CD4-positive, alpha-beta T cell (primary cell): ENCODE measurements around the gene VPS9D1. TPM values are rescaled to one million over a fixed set of nuclear protein-coding genes. Genes with fewer than 3 reads are reported as not detected.
A peak's percentile ranks its signal among the peaks of the same experiment; 100 is the strongest.

Source experiments
- ATAC-seq: fragments of 200-7000 bp; cut with Tn5 transposase; one replicate; pipeline ENCODE4 v1.10.0; 2022; ENCODE audit warnings: mild to moderate bottlenecking; ENCODE audit not compliant: poor library complexity
- CTCF ChIA-PET: fragments of 350-600 bp; sonication (Branson Sonifier 250); formaldehyde crosslinking; loops from one replicate; lab custom pipeline; 2021; ENCODE audit warnings: antibody characterized with exemption, inconsistent platforms; lab: Charles Lee
- POLR2A ChIA-PET: fragments of 350-600 bp; sonication (Branson Sonifier 250); formaldehyde crosslinking; loops from one replicate; lab custom pipeline; 2021; ENCODE audit warnings: antibody characterized with exemption, inconsistent platforms; lab: Charles Lee
- DNase-seq, 14 experiments: peaks; one replicate each; pipeline ENCODE4 v3.0.0-alpha.2; 2013 to 2020; ENCODE audit warnings: mixed read lengths in 2 of 14
- H3K27ac ChIP-seq, 2 donors: one replicate each; pipeline versions ENCODE4 v1.5.1 to v1.7.0; 2013; ENCODE audit warnings: low read length in 2 of 2, low read depth in 1 of 2, mild to moderate bottlenecking in 1 of 2
- H3K27me3 ChIP-seq, 2 experiments: 1 replicate in 1 of 2; 2 replicates in 1 of 2; pipeline versions ENCODE4 v1.6.1 to v1.7.0; 2013; ENCODE audit warnings: low read length in 2 of 2, control low read depth in 1 of 2, mild to moderate bottlenecking in 1 of 2, moderate library complexity in 1 of 2; ENCODE audit not compliant: insufficient read depth in 2 of 2, control insufficient read depth in 1 of 2
- H3K36me3 ChIP-seq: one replicate; pipeline ENCODE4 v1.6.1; 2013; ENCODE audit warnings: low read length, control low read depth; ENCODE audit not compliant: insufficient read depth
- H3K4me1 ChIP-seq: one replicate; pipeline ENCODE4 v1.6.1; 2013; ENCODE audit warnings: low read length, control low read depth; ENCODE audit not compliant: insufficient read depth
- H3K4me3 ChIP-seq: one replicate; pipeline ENCODE4 v1.5.1; 2013; ENCODE audit warnings: mild to moderate bottlenecking, low read length, moderate library complexity
- H3K9me3 ChIP-seq, 2 experiments: 1 replicate in 1 of 2; 2 replicates in 1 of 2; pipeline versions ENCODE4 v1.6.1 to v1.7.0; 2013; ENCODE audit warnings: low read length in 2 of 2, mild to moderate bottlenecking in 2 of 2, control low read depth in 1 of 2, moderate library complexity in 1 of 2; ENCODE audit not compliant: control insufficient read depth in 1 of 2, insufficient read depth in 1 of 2
- H3K27ac Mint-ChIP-seq: one replicate; pipeline ENCODE4 v1.8.0; 2020; ENCODE audit warnings: mixed read lengths
- H3K27me3 Mint-ChIP-seq: one replicate; pipeline ENCODE4 v1.8.0; 2021; ENCODE audit warnings: mixed read lengths
- H3K36me3 Mint-ChIP-seq: one replicate; pipeline ENCODE4 v1.8.0; 2021; ENCODE audit warnings: low read depth, mixed read lengths
- H3K4me1 Mint-ChIP-seq: one replicate; pipeline ENCODE4 v1.8.0; 2021; ENCODE audit warnings: low read depth, mixed read lengths
- H3K4me3 Mint-ChIP-seq: one replicate; pipeline ENCODE4 v1.8.0; 2020; ENCODE audit warnings: mild to moderate bottlenecking, mixed read lengths
- H3K9me3 Mint-ChIP-seq: one replicate; pipeline ENCODE4 v1.8.0; 2020; ENCODE audit warnings: mixed read lengths
- intact Hi-C, 2 experiments: fragments of 100-400 bp; cut with DNase I in 1 of 2; cut with micrococcal nuclease in 1 of 2; formaldehyde crosslinking; loops; one replicate each; pipeline versions ENCODE4 v1.15.1 to v1.9.0; 2023 to 2025; cut with DNase I, micrococcal nuclease
- total RNA-seq, 174 experiments: library from RNA in 2 of 174; stranded (reverse) in 2 of 174; gene quantifications; one replicate each; pipeline ENCODE4 v1.2.3 and lab custom pipeline; 2021 to 2026
- TF ChIP-seq, protein P1 (sequence below): fragments of 200-600 bp; IDR thresholded peaks from one replicate; pipeline ENCODE4 v1.8.0; 2022; ENCODE audit warnings: antibody characterized with exemption, mild to moderate bottlenecking

VPS9D1 gene
- total RNA-seq, 2 experiments from 2014 or later, result 18.5 to 21.8 TPM

DNA sequence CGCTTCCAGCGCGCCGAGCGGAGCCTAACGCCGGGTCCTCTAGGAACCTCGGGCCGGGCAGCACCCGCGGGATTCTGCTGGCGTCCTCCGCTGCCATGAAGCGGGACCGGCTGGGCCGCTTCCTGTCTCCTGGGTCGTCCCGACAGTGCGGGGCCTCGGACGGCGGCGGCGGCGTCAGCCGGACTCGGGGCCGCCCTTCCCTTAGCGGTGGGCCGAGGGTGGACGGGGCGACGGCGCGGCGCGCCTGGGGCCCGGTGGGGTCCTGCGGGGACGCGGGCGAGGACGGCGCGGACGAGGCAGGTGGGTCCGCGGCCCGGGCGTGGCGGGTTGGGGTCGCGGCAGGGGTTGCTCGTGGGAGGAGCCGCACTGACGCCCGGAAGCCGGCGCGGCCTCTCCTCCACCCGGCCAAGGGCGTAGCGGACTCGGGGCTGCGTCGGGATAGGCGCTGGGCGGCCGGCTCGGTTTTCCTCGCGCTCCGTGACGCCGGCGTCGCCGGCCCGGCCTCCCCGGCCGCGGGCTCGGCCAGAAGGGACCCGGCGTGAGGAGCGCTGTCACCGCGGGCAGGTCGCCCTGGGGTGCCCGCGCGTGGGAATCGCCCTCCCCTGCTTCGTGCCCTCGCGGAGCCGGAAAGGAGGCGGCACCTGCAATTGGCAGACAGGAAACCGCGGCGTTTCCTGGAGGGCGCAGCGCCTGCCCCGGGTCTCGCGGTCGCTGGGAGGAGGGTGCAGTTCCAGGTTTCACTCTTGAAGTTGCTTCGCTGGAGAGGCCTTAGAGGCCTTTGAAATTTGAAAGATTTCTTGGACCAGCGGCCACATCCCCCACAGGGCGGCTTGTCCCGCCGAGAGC lies 1.1 kb upstream of the VPS9D1 start:
- Mint-ChIP-seq H3K4me1 (peaks cover 32% of the 10 kb centered on the region), H3K9me3 (no peaks in the 10 kb centered on the region), H3K36me3 (peaks cover 34% of the 10 kb centered on the region), H3K27ac (peak overlapping the region; percentile 98), H3K27me3 (no peaks in the 10 kb centered on the region), H3K4me3 (peak overlapping the region; percentile 99)
- peaks cover 39% of the 10 kb centered on the region for H3K36me3 ChIP-seq
- H3K4me1 ChIP-seq, result peaks cover 65% of the 10 kb centered on the region
- intact Hi-C loops, result loop anchor here (1.0 to 5.0 kb wide), 6 partner anchors 15 to 151 kb away; partner anchors contain the start of genes FANCA (in 1 of the 2) and TCF25 (in 1 of the 2)
- ChIA-PET POLR2A (interaction anchor here (1.2 to 5.0 kb wide), 5 partner anchors 14 to 40 kb away, joined by 3 to 89 read pairs (median 28); partner anchors contain the start of gene SPATA2L), CTCF (interaction anchor here (1.9 to 5.8 kb wide), 2 partner anchors 15 to 21 kb away, joined by 6 to 37 read pairs; partner anchors contain the start of gene SPATA2L)
- ATAC-seq (peak; percentile 43), DNase-seq (peak; percentile 88 to 96 (median 91))
- TF ChIP-seq, protein P1, sequence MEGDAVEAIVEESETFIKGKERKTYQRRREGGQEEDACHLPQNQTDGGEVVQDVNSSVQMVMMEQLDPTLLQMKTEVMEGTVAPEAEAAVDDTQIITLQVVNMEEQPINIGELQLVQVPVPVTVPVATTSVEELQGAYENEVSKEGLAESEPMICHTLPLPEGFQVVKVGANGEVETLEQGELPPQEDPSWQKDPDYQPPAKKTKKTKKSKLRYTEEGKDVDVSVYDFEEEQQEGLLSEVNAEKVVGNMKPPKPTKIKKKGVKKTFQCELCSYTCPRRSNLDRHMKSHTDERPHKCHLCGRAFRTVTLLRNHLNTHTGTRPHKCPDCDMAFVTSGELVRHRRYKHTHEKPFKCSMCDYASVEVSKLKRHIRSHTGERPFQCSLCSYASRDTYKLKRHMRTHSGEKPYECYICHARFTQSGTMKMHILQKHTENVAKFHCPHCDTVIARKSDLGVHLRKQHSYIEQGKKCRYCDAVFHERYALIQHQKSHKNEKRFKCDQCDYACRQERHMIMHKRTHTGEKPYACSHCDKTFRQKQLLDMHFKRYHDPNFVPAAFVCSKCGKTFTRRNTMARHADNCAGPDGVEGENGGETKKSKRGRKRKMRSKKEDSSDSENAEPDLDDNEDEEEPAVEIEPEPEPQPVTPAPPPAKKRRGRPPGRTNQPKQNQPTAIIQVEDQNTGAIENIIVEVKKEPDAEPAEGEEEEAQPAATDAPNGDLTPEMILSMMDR, result no peak
- H3K4me3 ChIP-seq, result peak overlapping the region; percentile 87
- peak overlapping the region; percentile 69 to 94 for H3K27ac ChIP-seq
- H3K27me3 ChIP-seq, result no peaks in the 10 kb centered on the region
- peaks cover 0 to 4% of the 10 kb centered on the region in 2 experiments for H3K9me3 ChIP-seq

DNA sequence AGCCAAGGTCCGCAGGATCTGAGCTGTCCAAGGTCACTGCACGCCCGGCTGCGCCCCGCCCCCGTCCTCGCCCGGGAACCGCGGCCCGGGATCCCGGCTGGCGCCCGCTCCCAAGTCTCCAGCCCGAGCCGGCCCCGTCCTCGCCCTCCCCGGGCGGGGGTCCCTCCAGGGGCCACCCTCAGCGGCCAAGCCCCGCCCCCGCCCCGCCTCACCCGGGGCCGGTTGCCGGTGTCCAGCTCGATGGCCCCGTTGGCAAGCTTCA lies 216 bp downstream of the VPS9D1 start:
- Histone ChIP-seq H3K27ac (peak overlapping the region in 1 of 2 donors; percentile 94), H3K27me3 (no peaks in the 10 kb centered on the region), H3K36me3 (peaks cover 28% of the 10 kb centered on the region), H3K9me3 (peaks cover 0 to 4% of the 10 kb centered on the region in 2 experiments), H3K4me1 (peaks cover 52% of the 10 kb centered on the region), H3K4me3 (peak overlapping the region; percentile 87)
- H3K36me3 Mint-ChIP-seq, result peaks cover 27% of the 10 kb centered on the region
- H3K4me3 Mint-ChIP-seq, result peak overlapping the region; percentile 87
- TF ChIP-seq, protein P1, result no peak
- peaks cover 32% of the 10 kb centered on the region for H3K4me1 Mint-ChIP-seq
- ChIA-PET CTCF (interaction anchor here (1.0 to 1.9 kb wide), 2 partner anchors 15 to 20 kb away, joined by 4 to 7 read pairs; no protein-coding TSS in a partner anchor), POLR2A (interaction anchor here (0.7 to 2.1 kb wide), 7 partner anchors 13 to 153 kb away, joined by 3 to 8 read pairs (median 6); partner anchors contain the start of gene TCF25)
- intact Hi-C loops, result loop anchor here in 1 of 2 experiments (2.0 to 5.0 kb wide), 3 partner anchors 72 to 152 kb away; partner anchors contain the start of genes FANCA and TCF25
- H3K9me3 Mint-ChIP-seq, result no peaks in the 10 kb centered on the region
- peak overlapping the region; percentile 79 for H3K27ac Mint-ChIP-seq
- H3K27me3 Mint-ChIP-seq, result no peaks in the 10 kb centered on the region
- DNase-seq (no peak), ATAC-seq (no peak)

DNA sequence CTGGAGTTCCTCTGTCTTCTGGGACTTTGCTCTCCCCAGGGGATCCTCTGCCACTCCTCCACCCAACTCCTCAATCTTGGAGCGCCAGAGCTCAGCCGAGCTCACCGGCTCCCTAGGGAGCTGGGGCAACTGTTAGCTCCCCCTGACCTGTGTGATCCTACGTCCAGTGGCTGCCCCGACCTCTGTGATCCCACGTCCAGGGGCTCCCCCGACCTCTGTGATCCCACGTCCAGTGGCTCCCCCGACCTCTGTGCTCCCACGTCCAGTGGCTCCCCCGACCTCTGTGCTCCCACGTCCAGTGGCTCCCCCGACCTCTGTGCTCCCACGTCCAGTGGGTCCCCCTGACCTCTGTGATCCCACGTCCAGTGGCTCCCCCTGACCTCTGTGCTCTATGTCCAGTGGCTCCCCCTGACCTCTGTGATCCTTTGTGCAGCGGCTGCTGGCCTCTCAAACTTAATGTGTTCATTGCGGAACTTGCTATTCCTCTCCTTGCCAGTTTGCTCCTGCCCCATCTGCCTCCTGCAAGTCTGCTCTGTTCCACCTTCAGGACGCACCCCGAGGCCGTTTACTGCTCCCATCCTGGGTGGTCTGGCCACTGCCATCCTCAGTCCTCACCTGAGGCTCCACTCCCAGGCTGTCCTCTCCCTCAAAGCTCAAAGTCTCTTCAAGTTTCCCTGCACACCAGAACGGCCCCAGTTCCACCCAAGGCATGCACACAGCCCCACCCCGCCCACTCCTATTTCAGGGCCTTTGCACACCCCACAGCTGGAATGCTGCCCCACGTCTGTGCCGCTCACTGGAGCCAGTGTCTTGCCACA lies 2.8 kb downstream of the VPS9D1 start:
- Histone ChIP-seq H3K4me1 (peaks cover 26% of the 10 kb centered on the region), H3K27me3 (no peaks in the 10 kb centered on the region), H3K27ac (no peak overlapping the region), H3K9me3 (no peaks in the 10 kb centered on the region), H3K4me3 (no peak overlapping the region), H3K36me3 (peaks cover 3% of the 10 kb centered on the region)
- H3K4me1 Mint-ChIP-seq, result peaks cover 16% of the 10 kb centered on the region
- DNase-seq (no peak), ATAC-seq (no peak)
- TF ChIP-seq, protein P1, result no peak
- ChIA-PET POLR2A (interaction anchor here (0.6 to 1.6 kb wide), 2 partner anchors 12 to 48 kb away, joined by 3 to 5 read pairs; no protein-coding TSS in a partner anchor), CTCF (interaction anchor here (1.7 kb wide), 1 partner anchor 18 kb away, joined by 7 read pairs; no protein-coding TSS in a partner anchor)
- peak overlapping the region; percentile 62 for H3K27ac Mint-ChIP-seq
- intact Hi-C loops, result no loop called here
- peaks cover 10% of the 10 kb centered on the region for H3K36me3 Mint-ChIP-seq
- no peaks in the 10 kb centered on the region for H3K9me3 Mint-ChIP-seq
- H3K27me3 Mint-ChIP-seq, result no peaks in the 10 kb centered on the region
- peak overlapping the region; percentile 58 for H3K4me3 Mint-ChIP-seq
